Stimulated activated CD4-positive, alpha-beta T cell treated with anti-CD3 and anti-CD28 coated beads, TNF-alpha, amount 100 ng/mL, for 48 hours (primary cell): ENCODE measurements around the gene LAMTOR5.
"Not testable (repeated sequence)": the region's sequence is repeated elsewhere in the genome, so short reads cannot be mapped to it uniquely, and the experiment has no call there.

Experiments used
- DNase-seq, 3 donors: peaks; one replicate each; pipeline ENCODE4 v3.0.0-alpha.2; 2020; ENCODE audit warnings: low read depth in 3 of 3

LAMTOR5 gene

DNA sequence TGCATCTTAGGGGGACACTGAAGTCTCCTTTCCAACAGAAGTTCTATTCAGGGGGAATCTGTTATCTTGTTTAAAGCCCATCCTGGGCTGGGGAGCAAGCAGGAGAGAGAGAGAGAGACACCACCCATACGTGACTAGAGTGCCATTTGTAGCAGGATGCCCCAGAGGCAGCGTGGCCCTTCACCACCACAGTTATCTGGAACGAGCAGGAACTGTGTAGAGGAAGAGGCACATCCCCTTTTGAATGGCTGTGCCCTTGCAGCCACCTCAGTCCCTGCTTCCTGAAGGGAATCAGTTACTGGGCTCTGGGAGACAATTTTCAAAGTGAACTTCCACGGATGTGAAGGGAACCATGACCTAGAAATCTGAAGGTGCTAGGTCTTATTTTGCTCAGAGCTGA, 19.4 kb upstream of the LAMTOR5 start:
- no peak for DNase-seq

- no peak for DNase-seq
Observed at GRCh38 chr1:110425612-110426152, 18.2 kb upstream of the LAMTOR5 start.

DNA sequence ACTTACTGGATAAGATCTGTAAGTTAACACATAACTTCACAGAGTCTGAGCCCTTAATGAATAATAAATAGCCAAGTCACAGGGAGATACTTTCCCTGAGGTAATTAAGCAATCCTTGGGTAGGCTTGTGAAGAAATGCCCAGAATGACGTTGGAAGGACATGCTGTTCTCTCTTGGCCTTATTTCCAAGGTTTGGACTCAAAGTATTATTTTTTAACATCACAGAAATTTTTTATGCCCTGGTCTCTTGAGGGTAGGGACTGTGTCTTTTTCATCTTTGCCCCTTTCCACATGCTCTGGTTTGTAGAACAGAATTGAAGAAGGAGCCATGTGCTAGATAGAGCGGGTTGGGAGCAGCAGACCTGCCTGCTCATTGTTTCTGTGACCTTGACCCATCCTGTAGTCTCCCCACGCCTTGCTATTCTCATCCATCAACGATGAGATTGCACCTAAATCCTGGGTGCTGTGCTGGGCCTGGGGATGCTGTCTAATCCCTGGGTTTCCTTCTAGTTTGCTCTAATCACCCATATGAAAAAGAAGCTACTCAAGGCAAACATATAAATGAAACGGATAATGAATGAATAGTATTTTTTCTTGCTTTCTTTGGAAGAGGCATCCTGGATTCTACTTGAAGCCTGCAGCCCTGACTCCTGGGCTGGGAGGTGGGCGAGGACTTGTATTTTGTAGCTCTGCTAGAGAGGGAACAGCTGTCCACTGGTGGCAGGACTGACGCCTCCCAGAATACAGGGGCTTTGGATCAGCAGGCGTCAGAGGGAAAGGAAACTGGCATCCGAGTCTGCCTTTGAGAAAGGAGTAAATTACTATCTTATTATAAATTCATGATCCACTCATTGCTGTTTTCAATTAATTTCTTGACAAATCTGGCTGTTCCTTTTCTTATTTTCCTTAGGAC, 17.5 kb upstream of the LAMTOR5 start:
- no peak for DNase-seq

DNA sequence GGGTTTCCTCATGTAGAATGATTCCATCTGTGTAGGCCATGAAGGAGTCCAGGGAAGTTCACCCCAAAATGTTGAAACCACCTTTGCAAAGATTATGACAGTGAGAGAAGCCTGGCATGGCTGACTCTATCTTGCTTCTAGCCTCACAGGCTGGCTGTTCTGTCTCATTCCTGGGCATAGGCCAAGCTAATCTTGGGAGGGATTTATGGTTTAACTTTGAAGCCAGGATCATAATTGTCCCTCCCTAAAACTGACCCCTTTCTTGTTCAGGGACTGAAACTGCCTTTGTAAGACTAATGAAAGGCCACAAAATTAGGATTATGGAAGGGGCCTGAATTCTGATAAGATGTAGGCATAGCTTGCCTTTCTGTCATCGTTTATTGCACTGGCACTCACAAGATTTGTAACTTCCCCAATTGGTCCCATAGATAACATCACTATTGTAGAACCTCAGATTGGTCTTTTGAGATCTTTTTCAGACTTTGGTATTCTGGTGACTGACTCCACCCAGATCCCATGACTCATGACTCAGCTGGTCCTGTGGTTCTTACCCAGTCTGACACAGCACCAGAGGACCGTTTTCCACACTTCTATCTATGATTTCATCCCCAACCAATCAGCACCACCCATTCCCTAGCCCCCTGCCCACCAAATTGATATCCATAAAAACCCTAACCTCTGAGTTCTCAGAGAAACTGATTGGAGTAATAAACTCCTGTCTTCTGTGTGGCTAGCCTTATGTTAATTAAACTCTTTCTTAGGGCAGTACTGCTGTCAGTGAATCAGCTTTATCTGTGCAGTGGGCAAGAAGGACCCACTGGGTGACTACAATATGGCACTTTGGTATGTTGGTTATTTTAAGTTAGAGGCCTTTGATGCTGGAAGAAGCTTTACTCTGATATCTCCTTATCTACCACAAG, 13.6 kb upstream of the LAMTOR5 start:
- no peak for DNase-seq

GRCh38 chr1:110420023-110420662, 12.6 kb upstream of the LAMTOR5 start:
- DNase-seq: no peak

GRCh38 chr1:110418729-110419128, 11.2 kb upstream of the LAMTOR5 start:
- no peak for DNase-seq

DNA sequence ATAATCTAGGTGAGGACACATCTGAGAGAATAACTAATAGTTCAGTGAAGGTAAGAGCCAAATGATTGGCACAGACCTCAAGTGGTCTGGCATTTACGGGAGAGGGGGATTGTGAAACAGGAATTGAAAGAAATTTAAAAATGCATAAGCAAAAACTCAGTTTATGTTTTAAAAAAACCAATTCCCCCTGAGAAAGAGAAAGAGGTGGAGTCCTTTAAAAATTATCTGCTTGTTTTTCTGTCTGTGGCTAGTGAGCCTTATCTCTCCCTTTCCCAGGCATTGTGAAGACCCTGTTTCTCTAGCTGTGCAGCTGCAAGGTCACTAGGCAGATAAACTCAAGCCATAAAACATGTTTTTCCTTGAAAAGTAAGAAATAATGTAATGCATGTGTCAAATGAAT, 5.6 kb upstream of the LAMTOR5 start:
- not testable (repeated sequence) for DNase-seq

DNA sequence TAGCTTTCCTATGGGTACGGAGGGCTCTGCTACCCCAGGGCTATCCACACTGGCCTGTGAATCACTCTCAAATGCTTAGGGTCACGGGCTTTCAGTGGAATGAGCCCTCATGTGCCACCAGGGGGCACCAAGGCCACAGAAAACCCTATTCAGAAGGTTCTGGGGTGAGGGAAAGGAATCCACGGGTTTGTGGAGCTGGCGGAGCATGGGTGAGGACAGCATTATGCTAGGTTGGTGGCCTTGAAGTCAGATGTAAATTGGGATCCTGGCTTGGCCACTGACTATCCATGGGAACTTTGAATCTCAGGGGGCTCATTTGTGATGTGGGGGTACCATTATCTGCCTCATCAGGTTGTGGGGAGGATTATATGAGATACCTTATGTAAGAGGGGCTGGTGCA, 5.1 kb upstream of the LAMTOR5 start:
- peak; percentile 26 to 49 (median 34) for DNase-seq

DNA sequence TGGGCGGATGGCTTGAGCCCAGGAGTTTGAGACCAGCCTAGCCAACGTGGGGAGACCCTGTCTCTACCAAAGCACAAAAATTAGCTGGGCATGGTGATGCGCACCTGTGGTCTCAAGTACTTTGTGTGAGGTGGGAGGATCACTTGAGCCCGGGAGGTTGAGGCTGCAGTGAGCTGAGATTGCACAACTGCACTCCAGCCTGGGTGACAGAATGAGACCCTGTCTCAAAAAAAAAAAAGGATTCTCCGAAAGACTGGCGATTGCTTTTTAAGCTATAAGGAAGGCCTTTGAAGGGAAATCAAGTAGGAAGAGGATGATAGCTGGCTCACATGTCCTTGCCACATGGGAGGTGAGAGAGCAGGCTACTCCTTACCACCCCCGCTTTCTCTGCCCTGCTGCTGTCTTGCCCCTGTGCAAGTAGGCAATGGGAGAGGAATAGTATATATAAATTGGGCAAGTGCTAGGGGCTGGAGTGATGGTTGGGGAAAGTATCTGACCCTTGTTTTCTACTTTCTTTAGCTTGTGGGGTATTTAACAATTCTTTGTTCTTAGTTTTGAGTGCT, 3.8 kb upstream of the LAMTOR5 start:
- no peak for DNase-seq

- no peak for DNase-seq
Observed at GRCh38 chr1:110409316-110409715, 1.8 kb upstream of the LAMTOR5 start.

GRCh38 chr1:110408488-110408887, 994 bp upstream of the LAMTOR5 start:
- DNase-seq: no peak

- not testable (repeated sequence) for DNase-seq
Observed at GRCh38 chr1:110406407-110406806, 1.1 kb downstream of the LAMTOR5 start.

DNA sequence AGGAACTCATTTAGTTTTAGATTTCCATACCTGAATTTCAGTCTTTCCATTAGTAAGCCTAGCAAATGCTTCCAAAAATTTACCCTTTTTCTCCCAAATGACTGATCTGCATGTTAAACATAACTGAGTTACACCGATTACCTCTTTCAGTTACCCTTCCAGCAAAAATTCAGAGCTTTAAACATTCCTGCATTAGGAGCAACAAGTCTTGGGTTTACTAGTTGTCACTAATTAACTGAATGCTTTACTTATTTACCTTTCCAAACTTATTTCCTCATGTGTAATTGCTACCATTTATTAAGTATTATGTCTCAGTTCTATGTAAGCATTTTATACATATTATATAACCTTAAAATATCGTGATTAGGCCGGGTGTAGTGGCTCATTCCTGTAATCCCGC, 3.1 kb downstream of the LAMTOR5 start:
- DNase-seq: no peak

DNA sequence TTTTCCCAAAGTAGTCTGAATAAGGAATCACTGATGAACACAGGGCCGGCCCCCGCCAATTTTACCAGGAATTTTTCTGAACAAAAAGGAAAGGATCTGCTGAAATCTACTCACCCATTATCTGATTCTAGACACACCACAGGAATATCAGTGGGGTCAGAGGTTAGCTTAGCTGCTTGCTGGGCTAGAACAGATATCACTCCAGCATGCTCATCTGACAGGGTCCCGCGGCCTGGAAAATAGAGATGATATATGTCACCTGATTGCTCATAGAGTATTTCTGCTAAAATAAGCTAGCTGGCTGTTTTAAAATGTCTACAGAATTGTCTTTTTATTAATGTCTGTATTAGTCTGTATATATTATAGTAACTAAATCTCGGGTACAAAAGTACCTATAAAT, 3.7 kb downstream of the LAMTOR5 start:
- DNase-seq: no peak

- not testable (repeated sequence) for DNase-seq
Observed at GRCh38 chr1:110396259-110396958, 11.1 kb downstream of the LAMTOR5 start.

DNA sequence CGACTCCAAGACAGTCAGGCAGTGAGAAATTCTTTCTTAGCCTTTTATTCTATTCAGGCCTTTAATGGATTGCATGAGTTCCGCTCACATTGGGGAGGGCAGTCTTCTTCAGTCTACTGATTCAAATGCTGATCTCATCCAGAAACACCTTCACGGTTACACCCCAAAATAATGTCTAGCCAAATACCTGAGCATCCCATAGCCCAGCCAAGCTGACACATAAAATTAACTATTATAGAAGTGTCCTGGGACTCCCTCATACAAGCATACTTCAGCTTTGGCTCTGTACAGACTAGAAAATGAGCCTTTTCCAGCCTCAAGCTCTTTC, 13.0 kb downstream of the LAMTOR5 start:
- DNase-seq: no peak

DNA sequence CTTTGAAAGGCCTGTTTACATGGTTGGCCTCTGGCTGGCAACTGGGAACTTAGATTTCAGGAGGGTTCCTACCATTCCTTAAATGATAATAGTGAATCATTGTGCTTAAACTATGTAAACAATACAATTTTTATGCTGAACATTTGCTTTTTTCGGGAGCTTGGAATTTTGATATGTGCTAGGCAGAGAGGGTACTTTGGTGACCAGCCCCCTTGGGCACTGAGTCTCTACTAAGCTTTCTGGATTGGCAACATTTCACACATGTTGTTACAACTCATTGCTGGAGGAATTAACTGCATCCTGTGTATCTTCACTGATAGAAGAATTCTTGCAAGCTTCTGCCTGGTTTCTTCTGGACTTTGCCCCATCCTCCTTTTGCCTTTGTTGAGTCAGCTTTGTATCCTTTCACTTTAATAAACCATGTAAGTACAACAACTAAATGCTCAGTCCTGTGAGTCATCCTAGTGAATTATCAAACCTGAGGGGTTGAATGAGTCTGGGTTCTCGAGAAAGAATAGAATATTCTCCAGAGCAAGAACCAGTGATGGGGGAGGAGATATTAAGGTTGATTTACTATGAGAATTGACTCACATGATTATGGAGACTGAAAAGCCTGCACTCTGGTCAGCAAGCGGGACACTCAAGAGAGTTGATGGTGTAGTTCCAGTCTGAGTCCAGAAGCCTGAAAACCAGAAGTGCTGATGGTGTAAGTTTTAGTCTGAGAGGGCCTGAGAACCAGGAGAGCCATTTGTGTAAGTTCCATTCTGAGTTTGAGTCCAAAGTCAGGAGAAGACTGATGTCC, 13.6 kb downstream of the LAMTOR5 start:
- DNase-seq: no peak

GRCh38 chr1:110393286-110393685, 14.2 kb downstream of the LAMTOR5 start:
- no peak for DNase-seq

DNA sequence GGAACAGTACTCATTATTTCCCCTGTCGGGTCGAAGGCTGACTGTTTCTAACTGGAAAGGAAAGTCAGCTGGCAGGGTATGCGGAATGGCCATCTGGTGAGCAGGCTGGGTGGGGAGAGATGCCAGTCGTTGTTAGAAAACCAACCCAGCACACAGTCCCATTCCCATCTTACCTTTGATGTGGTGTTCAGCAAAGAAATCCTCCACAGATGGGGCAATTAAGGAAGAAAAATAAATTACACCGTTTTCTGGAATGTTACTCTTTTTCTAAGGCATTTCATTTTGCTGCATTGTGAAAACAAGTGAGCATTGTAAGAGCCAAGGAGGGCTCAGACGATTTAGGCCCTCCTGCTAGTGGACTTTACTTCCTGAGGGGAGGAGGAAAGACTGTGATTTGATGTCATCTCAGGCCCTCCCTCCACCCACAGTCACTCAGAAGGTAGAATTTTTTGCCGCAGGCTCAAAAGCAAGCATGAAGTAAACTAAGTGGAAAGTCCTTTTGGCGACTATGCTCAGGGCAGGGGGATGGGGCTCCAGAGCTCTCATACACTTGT, 16.7 kb downstream of the LAMTOR5 start, which contains the start of gene SLC16A4:
Gene SLC16A4 (minus strand): TSS at position 335 of the 554 bp plus-strand sequence. CDS start 1,703 bp downstream, outside the sequence.
- no peak for DNase-seq

DNA sequence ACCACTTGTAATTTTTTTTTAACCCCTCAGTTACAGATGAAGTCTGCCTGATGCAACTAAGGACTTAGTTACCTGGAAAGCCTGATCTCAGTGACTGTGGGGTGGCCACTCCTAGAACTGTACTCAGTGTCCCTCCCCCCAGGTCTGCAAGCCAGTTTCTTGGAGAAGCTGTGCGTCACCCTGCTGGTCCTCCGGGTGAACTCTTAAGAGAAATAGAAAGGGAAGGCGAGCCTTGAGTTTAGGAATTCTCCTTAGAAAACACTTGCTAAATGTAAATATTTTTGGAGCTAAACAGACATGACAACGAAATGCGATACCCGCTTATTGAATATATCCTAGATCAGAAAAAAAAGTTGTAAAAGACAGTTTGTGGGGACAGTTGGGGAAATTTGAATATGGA, 17.4 kb downstream of the LAMTOR5 start:
- DNase-seq: no peak
